HEK293T (cell line): Measurements from ENCODE around the gene NINJ1.

Experiments
- CTCF ChIA-PET: fragments of 350-600 bp; formaldehyde crosslinking; extraction: SDS; loops from one replicate; lab custom pipeline; 2021; ENCODE audit warnings: antibody characterized with exemption, inconsistent platforms; lab: Yijun Ruan, JAX
- POLR2A ChIA-PET: fragments of 350-600 bp; formaldehyde crosslinking; extraction: SDS; loops from one replicate; lab custom pipeline; 2020; ENCODE audit warnings: antibody characterized with exemption, inconsistent platforms; lab: Yijun Ruan, JAX
- DNase-seq: peaks from one replicate; pipeline ENCODE4 v3.0.0; 2012; ENCODE audit warnings: mixed read lengths; ENCODE audit errors: extremely low spot score
- ARNT ChIP-seq: fragments of 450-650 bp; IDR thresholded peaks from 2 replicates; pipeline ENCODE4 v1.6.1; 2017; ENCODE audit warnings: mild to moderate bottlenecking
- BHLHE40 ChIP-seq: fragments of 450-650 bp; IDR thresholded peaks from 2 replicates; pipeline ENCODE4 v1.6.1; 2016; ENCODE audit warnings: mild to moderate bottlenecking, moderate library complexity, borderline replicate concordance
- CTBP1 ChIP-seq: fragments of 450-650 bp; IDR thresholded peaks from 2 replicates; pipeline ENCODE4 v1.6.1; 2016; ENCODE audit warnings: borderline replicate concordance
- ELF4 ChIP-seq: fragments of 450-650 bp; IDR thresholded peaks from 2 replicates; pipeline ENCODE4 v1.6.1; 2017; ENCODE audit warnings: antibody characterized with exemption
- FOXA1 ChIP-seq: fragments of 450-650 bp; IDR thresholded peaks from 2 replicates; pipeline ENCODE4 v1.6.1; 2016; ENCODE audit warnings: mild to moderate bottlenecking
- FOXK2 ChIP-seq: fragments of 450-650 bp; IDR thresholded peaks from 2 replicates; pipeline ENCODE4 v1.6.1; 2016; ENCODE audit warnings: mild to moderate bottlenecking
- FOXM1 ChIP-seq: fragments of 450-650 bp; IDR thresholded peaks from 2 replicates; pipeline ENCODE4 v1.6.1; 2017; ENCODE audit warnings: mild to moderate bottlenecking, borderline replicate concordance
- HDGF ChIP-seq: fragments of 450-650 bp; IDR thresholded peaks from 2 replicates; pipeline ENCODE4 v1.6.1; 2017; ENCODE audit warnings: antibody characterized with exemption, borderline replicate concordance
- L3MBTL2 ChIP-seq: fragments of 450-650 bp; conservative IDR thresholded peaks from 2 replicates; pipeline ENCODE4 v1.6.1; 2016; ENCODE audit warnings: mild to moderate bottlenecking
- LEF1 ChIP-seq: fragments of 450-650 bp; IDR thresholded peaks from 2 replicates; pipeline ENCODE4 v1.6.1; 2017; ENCODE audit warnings: mild to moderate bottlenecking, borderline replicate concordance
- NFRKB ChIP-seq: fragments of 450-650 bp; IDR thresholded peaks from 2 replicates; pipeline ENCODE4 v1.6.1; 2016; ENCODE audit warnings: mild to moderate bottlenecking, moderate library complexity
- SP1 ChIP-seq: fragments of 450-650 bp; IDR thresholded peaks from 2 replicates; pipeline ENCODE4 v1.6.1; 2017
- SUZ12 ChIP-seq: fragments of 450-650 bp; IDR thresholded peaks from 2 replicates; pipeline ENCODE4 v1.6.1; 2016; ENCODE audit warnings: mild to moderate bottlenecking
- TARDBP ChIP-seq: fragments of 450-650 bp; IDR thresholded peaks from 2 replicates; pipeline ENCODE4 v1.6.1; 2016
- ZNF384 ChIP-seq: fragments of 450-650 bp; IDR thresholded peaks from 2 replicates; pipeline ENCODE4 v1.6.1; 2016
- TF ChIP-seq, protein P1 (sequence below): fragments of 450-650 bp; IDR thresholded peaks from 2 replicates; pipeline ENCODE4 v1.6.1; 2016

NINJ1 gene

GRCh38 chr9:93178851-93179786 is 45.1 kb upstream of the NINJ1 start:
- ChIA-PET POLR2A (no interaction called here), CTCF (interaction anchor here (0.9 kb wide), 1 partner anchor 25 kb away, joined by 3 read pairs; no protein-coding TSS in a partner anchor)
- no peak for TF ChIP-seq ZNF384
- no peak for TF ChIP-seq FOXK2
- no peak for TF ChIP-seq ARNT
- TF ChIP-seq CTBP1: no peak
- no peak for DNase-seq

GRCh38 chr9:93177676-93178075 is 43.6 kb upstream of the NINJ1 start:
- CTCF ChIA-PET: no interaction called here
- POLR2A ChIA-PET: no interaction called here
- no peak for DNase-seq
- no peak for TF ChIP-seq LEF1
- TF ChIP-seq SP1: no peak
- no peak for TF ChIP-seq FOXA1
- no peak for TF ChIP-seq NFRKB
- TF ChIP-seq L3MBTL2: no peak
- no peak for TF ChIP-seq CTBP1
- TF ChIP-seq HDGF: no peak
- TF ChIP-seq, protein P1, sequence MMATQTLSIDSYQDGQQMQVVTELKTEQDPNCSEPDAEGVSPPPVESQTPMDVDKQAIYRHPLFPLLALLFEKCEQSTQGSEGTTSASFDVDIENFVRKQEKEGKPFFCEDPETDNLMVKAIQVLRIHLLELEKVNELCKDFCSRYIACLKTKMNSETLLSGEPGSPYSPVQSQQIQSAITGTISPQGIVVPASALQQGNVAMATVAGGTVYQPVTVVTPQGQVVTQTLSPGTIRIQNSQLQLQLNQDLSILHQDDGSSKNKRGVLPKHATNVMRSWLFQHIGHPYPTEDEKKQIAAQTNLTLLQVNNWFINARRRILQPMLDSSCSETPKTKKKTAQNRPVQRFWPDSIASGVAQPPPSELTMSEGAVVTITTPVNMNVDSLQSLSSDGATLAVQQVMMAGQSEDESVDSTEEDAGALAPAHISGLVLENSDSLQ: no peak
- no peak for TF ChIP-seq FOXK2
- no peak for TF ChIP-seq BHLHE40
- TF ChIP-seq ARNT: no peak
- TF ChIP-seq ZNF384: no peak
- no peak for TF ChIP-seq TARDBP
- no peak for TF ChIP-seq FOXM1
- TF ChIP-seq SUZ12: no peak
- no peak for TF ChIP-seq ELF4

GRCh38 chr9:93174976-93175375 is 40.9 kb upstream of the NINJ1 start:
- TF ChIP-seq L3MBTL2 (no peak), ZNF384 (no peak), TARDBP (no peak)
- CTCF ChIA-PET: no interaction called here
- no peak for DNase-seq
- POLR2A ChIA-PET: no interaction called here

DNA sequence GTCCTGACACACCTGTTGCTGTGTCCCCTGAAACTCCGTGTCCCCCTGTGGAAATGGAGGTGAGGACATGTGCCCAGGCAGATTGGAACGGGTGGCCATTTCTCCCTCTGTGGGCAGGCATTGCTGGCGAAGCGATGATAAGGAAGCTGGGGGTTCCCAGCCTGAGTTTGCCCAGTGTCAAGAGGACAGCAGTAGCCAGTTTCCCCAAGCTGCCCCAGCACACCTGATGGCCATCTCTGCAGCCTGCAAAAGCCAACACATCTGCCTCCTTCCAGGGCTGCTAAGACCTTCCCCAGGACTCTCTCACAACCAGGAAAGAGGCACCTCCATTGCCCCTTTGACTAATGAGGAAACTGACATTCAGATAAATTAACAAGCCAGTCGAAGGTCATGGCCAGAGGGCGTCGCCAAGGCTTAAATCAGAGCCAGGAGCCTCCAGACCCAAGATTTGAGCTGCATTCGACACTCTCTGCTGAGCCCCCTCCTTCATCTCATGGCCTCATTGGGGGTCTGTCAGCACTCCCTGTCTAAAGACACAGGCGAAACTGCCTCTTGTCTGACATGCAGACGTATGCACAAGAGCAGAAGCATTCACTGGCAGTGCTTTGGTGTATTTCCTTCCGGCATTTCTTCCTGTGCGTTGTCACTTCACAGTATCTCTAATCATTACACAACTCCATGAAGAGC is 39.5 kb upstream of the NINJ1 start:
- ChIA-PET CTCF (no interaction called here), POLR2A (no interaction called here)
- no peak for TF ChIP-seq BHLHE40
- TF ChIP-seq, protein P1: no peak
- TF ChIP-seq TARDBP: no peak
- TF ChIP-seq SUZ12: no peak
- no peak for TF ChIP-seq FOXM1
- no peak for TF ChIP-seq NFRKB
- TF ChIP-seq ZNF384: no peak
- DNase-seq: no peak

GRCh38 chr9:93172666-93173364 is 38.8 kb upstream of the NINJ1 start:
- ChIA-PET POLR2A (no interaction called here), CTCF (no interaction called here)
- DNase-seq: no peak
- no peak for TF ChIP-seq FOXK2
- TF ChIP-seq L3MBTL2: no peak
- TF ChIP-seq BHLHE40: no peak
- TF ChIP-seq FOXA1: no peak
- TF ChIP-seq ELF4: no peak
- TF ChIP-seq ARNT: no peak
- TF ChIP-seq HDGF: no peak

- CTCF ChIA-PET: interaction anchor here (2.1 kb wide), 1 partner anchor 17 kb away, joined by 10 read pairs; no protein-coding TSS in a partner anchor
- no peak for TF ChIP-seq ZNF384
- no peak for TF ChIP-seq LEF1
- TF ChIP-seq, protein P1: no peak
- no peak for TF ChIP-seq CTBP1
- TF ChIP-seq ELF4: no peak
- no peak for TF ChIP-seq BHLHE40
- TF ChIP-seq FOXM1: no peak
- no peak for TF ChIP-seq HDGF
- no peak for TF ChIP-seq FOXK2
- no peak for TF ChIP-seq ARNT
- no peak for TF ChIP-seq L3MBTL2
- TF ChIP-seq TARDBP: no peak
- TF ChIP-seq FOXA1: no peak
- TF ChIP-seq SUZ12: no peak
- no peak for TF ChIP-seq SP1
- POLR2A ChIA-PET: no interaction called here
- DNase-seq: no peak
These were observed 37.4 kb upstream of the NINJ1 start for GRCh38 chr9:93171261-93171990.
